IPS-NIHi7 (cell line): ENCODE data around the gene SHROOM3.
"Not testable (repeated sequence)": the region's sequence is repeated elsewhere in the genome, so short reads cannot be mapped to it uniquely, and the experiment has no call there.

ENCODE experiments used
- DNase-seq: peaks from one replicate; pipeline ENCODE4 v3.0.0; 2012; ENCODE audit warnings: mixed read lengths; ENCODE audit errors: extremely low spot score

The SHROOM3 gene

GRCh38 chr4:76434901-76435527, at the start of gene SHROOM3:
TSS of gene SHROOM3 (plus strand) at chr4:76435229. CDS start at chr4:76436053, 824 bp downstream.
- DNase-seq: no peak

- no peak for DNase-seq
Measured at GRCh38 chr4:76385974-76386373, 49.1 kb upstream of the SHROOM3 start.

DNA sequence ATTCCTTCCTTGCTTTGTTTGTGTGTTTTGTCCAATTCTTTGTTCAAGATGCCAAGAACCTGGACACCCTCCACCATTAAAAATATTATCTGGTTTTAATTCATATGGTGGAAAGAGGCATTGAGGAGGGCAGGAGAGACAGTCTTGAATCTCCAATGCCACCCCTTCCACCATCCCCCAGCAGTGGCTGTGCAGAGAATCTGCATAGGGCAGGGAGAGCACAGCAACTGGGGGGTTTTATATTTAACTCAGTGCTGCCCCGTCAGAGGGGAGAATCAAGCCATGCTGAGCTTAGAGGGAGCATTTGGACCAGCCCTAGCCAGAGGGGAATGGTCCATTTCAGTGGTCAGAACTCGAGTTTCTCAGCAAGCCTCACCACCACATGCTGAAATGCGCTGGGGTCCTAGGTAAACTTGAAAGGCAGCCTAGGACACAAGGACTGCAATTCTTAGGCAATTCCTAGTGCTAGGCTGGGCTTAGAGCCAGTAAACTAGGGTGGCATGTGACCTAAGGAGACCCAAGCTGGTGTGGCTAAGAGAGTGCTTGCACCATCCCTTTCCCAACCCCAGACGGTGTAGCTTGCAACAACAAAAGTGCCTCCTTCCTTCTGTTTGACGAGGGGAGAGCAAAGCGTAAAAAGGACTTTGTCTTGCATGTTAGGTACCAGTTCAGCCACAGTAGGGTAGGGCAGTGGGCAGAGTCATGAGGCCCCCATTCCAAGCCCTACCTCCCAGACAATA, 48.3 kb upstream of the SHROOM3 start:
- no peak for DNase-seq

DNA sequence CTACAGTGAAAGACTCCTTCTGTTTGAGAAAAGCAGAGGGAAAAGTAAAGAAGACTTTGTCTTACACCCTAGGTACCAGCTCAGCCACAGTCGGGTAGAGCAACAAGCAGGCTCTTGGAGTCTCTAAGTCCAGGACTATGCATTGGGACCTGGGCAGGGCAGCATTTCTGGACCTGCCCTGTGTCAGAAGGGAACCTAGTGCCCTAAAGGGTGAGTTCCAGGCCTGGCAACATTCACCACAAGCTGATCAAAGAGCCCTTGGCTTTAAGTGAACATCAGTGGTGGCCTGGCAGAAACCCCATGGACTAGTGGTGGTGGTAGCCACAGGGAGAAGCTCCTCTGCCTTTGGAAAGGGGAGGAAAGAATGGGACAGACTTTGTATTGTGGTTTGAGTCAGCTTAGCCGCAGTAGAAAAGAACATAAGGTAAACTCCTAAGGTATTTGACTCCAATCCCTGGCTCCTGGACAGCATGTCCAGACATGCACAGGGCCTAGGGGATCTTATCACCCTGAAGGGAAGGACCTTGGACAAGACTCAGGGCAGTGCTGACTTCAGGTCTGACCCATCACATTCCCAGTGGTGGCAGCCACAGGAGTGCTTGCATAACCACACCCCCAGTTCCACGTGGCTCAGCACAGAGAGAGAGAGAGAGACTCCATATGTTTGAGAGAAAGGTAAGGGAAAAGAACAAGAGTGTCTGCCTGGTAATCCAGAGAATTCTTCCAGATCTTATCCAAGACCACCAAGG, 46.7 kb upstream of the SHROOM3 start:
- DNase-seq: no peak

GRCh38 chr4:76401654-76402053, 33.4 kb upstream of the SHROOM3 start:
- DNase-seq: no peak

- no peak for DNase-seq
Measured at GRCh38 chr4:76406081-76406480, 28.9 kb upstream of the SHROOM3 start.

DNA sequence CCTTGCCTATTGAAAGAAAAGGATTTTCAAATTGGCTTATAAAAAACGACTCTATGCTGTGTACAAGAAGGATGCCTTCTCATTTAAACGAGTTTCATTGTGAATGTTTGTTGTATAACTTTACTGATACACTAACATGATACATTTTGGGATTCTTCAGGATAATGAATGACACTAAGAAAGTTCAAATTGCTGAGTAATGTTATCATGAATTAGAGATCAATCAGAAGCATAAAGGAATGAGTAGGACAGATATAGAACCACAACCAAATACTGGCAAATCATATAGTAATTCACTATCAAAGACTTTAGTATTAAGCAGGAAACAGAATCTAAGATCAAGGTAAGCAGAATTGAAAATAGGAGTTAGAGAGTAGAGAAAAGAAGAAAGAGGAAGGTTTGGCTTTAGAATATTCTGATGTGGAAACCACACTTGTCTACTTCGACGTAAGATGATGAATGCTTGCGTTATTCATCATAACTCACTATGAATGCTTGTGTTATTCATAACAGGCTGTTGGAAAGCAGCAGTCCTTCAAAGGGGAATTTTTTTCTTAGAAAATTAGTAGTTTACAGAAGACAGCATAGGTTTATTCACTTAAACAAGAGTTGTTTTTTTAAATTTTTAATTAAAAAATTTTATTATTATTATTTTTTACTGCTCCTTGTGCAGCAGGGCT, 27.4 kb upstream of the SHROOM3 start:
- no peak for DNase-seq

DNA sequence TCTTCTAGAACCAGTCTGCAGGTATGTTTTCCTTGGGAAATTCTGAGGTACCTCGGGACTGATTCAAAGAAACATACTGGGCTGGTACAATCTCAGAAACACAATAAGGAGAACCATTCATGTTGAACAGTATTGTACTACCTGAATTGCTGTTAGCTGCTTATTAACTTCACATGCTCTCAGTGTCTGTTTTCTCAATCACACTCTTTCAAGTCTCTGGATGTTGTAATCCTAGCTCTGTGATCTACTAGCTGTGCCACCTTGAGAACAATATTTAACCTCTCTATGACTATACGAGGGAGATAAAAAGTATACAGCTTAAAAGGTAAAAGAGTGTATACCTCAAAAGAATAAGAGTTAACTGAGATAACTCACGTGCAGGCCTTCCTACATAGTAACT, 24.4 kb upstream of the SHROOM3 start:
- DNase-seq: no peak

DNA sequence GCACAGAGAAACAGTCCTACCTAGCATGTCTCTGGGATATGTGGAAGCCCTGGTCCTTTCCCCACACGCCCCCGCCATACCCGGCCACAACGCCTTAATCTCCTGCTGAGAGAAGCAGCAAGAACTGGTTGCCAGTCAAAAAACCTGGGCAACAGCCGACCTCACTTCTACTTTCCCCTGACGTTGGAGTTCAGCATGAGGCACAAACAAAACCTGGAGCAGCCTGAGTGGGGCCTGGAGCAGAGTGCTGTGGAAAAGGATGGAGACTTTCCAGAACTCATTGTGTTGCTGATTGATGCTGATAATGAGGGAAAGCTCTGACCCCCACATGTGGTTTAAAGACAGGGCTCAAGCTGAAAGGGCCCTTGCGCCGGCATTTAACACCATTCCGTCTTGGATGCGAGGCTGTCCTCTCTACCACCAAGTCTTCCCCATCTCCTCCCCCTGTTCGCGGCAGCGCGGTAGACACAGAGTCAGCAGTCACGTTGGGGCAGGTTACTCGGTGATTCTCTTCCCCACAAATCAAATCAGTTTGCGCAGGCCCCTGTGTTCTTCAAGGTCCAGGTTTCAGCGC, 14.8 kb upstream of the SHROOM3 start:
- DNase-seq: no peak

DNA sequence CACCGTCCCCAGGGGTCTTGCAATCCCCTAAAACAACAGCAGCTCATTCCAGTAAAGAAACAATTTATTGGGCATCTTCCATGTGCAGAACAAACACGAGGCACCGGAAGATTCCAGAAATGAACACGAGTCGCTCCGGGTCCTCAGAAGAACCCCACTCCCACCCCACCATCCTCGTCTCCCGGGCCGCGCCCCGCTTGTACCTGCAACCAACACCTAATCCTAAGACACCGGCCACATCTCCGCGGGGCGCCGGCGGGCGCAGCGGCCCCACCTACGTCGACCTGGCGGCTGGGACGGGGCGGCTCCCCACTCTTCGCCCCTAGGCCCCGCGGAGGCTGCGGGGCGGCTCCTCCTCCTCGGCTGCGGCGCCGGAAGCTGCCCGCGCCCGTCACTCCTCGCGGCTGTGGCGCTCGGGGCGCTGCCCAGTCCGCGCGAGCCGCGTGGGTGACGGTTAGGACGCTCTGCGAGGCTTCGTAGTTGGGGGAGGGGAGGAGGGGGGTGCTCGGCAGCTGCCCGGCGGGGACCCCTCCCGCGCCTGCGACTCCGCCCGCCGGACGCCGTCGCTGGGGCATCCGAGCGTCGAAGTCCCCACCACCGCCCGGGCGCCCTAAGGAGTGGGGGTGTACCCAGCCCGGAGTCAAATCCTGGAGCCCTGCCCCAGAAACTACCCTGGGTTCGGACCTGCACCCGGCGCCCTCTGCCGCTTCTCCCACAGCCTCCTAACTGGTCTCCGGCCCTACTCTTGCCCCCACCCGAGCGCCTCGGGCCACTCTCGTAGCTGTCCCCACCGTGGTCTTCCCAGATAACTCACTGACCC, 14.1 kb upstream of the SHROOM3 start, which contains the start of gene CCDC158:
CCDC158 (minus strand) TSS at position 380 of the 820 bp plus-strand sequence. CDS start 17,934 bp downstream, outside the sequence.
- DNase-seq: no peak

DNA sequence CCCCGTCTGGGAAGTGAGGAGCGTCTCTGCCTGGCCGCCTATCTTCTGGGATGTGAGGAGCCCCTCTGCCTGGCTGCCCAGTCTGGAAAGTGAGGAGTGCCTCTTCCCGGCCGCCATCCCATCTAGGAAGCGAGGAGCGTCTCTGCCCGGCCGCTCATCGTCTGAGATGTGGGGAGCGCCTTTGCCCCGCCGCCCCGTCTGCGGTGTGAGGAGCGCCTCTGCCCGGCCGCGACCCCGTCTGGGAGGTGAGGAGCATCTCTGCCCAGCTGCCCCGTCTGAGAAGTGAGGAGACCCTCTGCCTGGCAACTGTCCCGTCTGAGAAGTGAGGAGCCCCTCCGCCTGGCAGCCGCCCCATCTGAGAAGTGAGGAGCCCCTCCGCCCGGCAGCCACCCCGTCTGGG, 11.9 kb upstream of the SHROOM3 start:
- DNase-seq: not testable (repeated sequence)

GRCh38 chr4:76426272-76426671, 8.8 kb upstream of the SHROOM3 start:
- no peak for DNase-seq

DNA sequence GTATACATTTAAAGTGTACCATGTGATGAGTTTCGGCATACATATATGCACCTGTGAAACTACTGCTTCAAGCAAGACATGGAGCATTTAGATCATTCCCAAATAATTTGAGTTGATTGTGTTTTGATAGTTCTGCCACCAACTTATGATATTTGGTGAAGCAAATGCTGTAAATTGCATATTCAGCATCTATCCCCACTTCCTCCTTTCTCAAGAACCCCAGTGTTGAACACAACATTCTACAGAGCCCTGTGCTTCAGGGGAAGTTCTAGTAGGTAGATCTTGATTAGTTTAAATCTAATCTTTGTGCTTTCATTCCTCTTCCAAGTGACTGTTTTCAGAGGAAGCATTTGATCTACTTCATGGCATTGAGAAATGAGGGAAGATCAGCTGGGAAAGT, 5.4 kb upstream of the SHROOM3 start:
- no peak for DNase-seq

DNA sequence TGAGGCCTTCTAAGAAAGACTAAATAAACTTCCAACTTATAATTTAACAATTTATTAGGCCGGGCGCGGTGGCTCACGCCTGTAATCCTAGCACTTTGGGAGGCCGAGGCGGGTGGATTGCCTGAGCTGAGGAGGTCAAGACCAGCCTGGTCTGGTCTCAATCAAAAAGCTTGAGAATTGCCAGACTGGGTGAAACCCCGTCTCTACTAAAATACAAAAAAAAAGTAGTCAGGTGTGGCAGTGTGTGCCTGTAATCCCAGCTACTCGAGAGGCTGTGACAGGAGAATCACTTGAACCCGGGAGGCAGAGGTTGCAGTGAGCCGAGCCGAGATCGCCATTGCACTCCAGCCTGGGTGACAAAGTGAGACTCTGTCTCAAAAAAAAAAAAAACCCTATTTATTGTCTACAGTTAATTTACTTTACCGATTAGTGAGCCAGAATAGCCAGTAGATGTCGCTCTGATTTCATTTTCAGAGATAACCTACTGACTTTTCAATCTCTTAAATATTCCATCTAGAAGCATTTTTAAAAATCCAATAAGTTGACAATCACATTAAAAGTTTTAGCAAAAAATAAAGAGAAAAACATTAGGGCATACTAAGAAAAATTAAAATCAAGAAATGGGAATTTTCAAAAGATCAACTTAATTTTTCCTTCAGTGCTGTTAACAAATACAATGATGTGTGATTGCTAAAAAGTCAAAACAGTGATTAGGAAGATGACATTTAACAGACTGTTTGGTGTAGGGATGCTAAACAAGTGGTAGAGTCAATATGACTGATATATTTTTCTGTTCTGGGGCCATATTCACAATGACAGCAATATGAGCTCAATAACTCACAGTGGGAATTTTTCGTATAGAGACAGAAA, 4.3 kb upstream of the SHROOM3 start:
- no peak for DNase-seq

GRCh38 chr4:76435528-76436319, 695 bp downstream of the SHROOM3 start:
- no peak for DNase-seq

DNA sequence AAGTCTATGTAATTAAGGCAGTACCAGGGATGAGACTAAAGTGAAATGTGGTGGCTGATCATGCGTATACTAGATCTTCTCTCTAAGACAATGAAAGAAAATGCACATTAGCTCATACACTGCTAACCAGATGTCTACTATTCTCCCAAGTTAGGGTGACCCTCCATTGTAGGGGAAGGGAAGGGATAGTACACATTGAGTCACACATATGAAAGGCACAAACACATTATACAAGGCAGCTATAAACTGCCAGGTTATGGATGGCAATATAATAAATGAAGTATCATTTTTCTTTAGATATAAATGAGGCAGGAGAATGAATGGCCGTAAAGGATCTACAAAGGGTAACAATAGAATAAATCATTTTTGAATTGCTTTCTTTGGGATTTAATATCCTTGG, 4.5 kb downstream of the SHROOM3 start:
- no peak for DNase-seq

- DNase-seq: no peak
Measured at GRCh38 chr4:76441881-76442280, 6.9 kb downstream of the SHROOM3 start.

GRCh38 chr4:76442807-76443206, 7.8 kb downstream of the SHROOM3 start:
- no peak for DNase-seq

- no peak for DNase-seq
Measured at GRCh38 chr4:76443376-76443775, 8.3 kb downstream of the SHROOM3 start.
